Frontal cortex (tissue), 4 donors: ENCODE measurements around the gene CDSN. TPM values are rescaled to one million over a fixed set of nuclear protein-coding genes. Genes with fewer than 3 reads are reported as not detected.
"Not testable (repeated sequence)": the region's sequence is repeated elsewhere in the genome, so short reads cannot be mapped to it uniquely, and the experiment has no call there.

Source experiments
- DNase-seq, 2 donors: peaks; one replicate each; pipeline ENCODE4 v3.0.0; 2012; ENCODE audit warnings: low spot score in 2 of 2
- FAIRE-seq: peaks from 2 replicates; lab custom pipeline; 2012; peaks lifted over from hg19 to GRCh38; lab: Jason Lieb, UNC
- total RNA-seq: library from RNA; depleted of rRNA; stranded (reverse); fragments of >200 nt; gene quantifications from one replicate; pipeline ENCODE4 v1.2.3, GENCODE V29; 2014
- donor health status: control.
- donor health status: control.
- donor health status: control.

CDSN gene
- total RNA-seq, 1 donor from 2014 or later, result not detected

- FAIRE-seq (no peak), DNase-seq (no peak)
Measured at GRCh38 chr6:31091680-31092079, 28.6 kb downstream of the CDSN start.

- no peak for FAIRE-seq
Measured at GRCh38 chr6:31090973-31091364, 29.3 kb downstream of the CDSN start.

GRCh38 chr6:31090275-31090972, 29.8 kb downstream of the CDSN start:
- DNase-seq (no peak), FAIRE-seq (no peak)

More at GRCh38 chr6:31090973-31091364, 29.3 kb downstream of the CDSN start:
- no peak for DNase-seq

GRCh38 chr6:31087494-31088089, 32.7 kb downstream of the CDSN start:
- FAIRE-seq (peak; percentile 88), DNase-seq (peak; percentile 48 to 81)

GRCh38 chr6:31086788-31087440, 33.3 kb downstream of the CDSN start:
- no peak for DNase-seq
- no peak for FAIRE-seq

GRCh38 chr6:31083742-31084354, 36.4 kb downstream of the CDSN start:
- FAIRE-seq, result no peak
- DNase-seq, result no peak

GRCh38 chr6:31081872-31082271, 38.4 kb downstream of the CDSN start:
- DNase-seq, result no peak
- FAIRE-seq, result no peak

- no peak for FAIRE-seq
Measured at GRCh38 chr6:31079656-31080261, 40.5 kb downstream of the CDSN start.

GRCh38 chr6:31076611-31077010, 43.6 kb downstream of the CDSN start:
- no peak for FAIRE-seq
- no peak for DNase-seq

More at GRCh38 chr6:31079656-31080261, 40.5 kb downstream of the CDSN start:
- peak in 1 of 2 donors; percentile 61 for DNase-seq

GRCh38 chr6:31075528-31075927, 44.7 kb downstream of the CDSN start:
- DNase-seq, result no peak
- FAIRE-seq, result no peak

- FAIRE-seq (no peak), DNase-seq (no peak)
Measured at GRCh38 chr6:31074401-31074800, 45.8 kb downstream of the CDSN start.

GRCh38 chr6:31070711-31071197, 49.5 kb downstream of the CDSN start:
- DNase-seq, result peak; percentile 49
- no peak for FAIRE-seq

- DNase-seq (peak; percentile 66 to 72), FAIRE-seq (peak; percentile 31)
Measured at GRCh38 chr6:31068669-31069340, 51.4 kb downstream of the CDSN start.

GRCh38 chr6:31067891-31068668, 52.2 kb downstream of the CDSN start:
- not testable (repeated sequence) for FAIRE-seq, DNase-seq

- not testable (repeated sequence) for FAIRE-seq, DNase-seq
Measured at GRCh38 chr6:31067028-31067427, 53.2 kb downstream of the CDSN start.

- DNase-seq (no peak), FAIRE-seq (no peak)
Measured at GRCh38 chr6:31065556-31065955, 54.7 kb downstream of the CDSN start.
